H1 (cell line): Measurements from ENCODE around the gene CNIH3. TPM values are rescaled to one million over a fixed set of nuclear protein-coding genes. Genes with fewer than 3 reads are reported as not detected.

Experiments used
- CTCF ChIA-PET: fragments of 300-600 bp; sonication (Branson Sonifier 250); formaldehyde crosslinking; loops from one replicate; lab custom pipeline; 2021; ENCODE audit not compliant: partially characterized antibody; lab: Charles Lee
- POLR2A ChIA-PET: fragments of 300-600 bp; sonication (Branson Sonifier 250); formaldehyde crosslinking; loops from one replicate; lab custom pipeline; 2021; ENCODE audit warnings: inconsistent platforms; ENCODE audit not compliant: partially characterized antibody; lab: Charles Lee
- DNase-seq, 2 experiments: peaks; one replicate each; pipeline versions ENCODE4 v3.0.0 to v3.0.0-alpha.2; 2010 to 2022; ENCODE audit warnings: low spot score in 2 of 2, low read depth in 1 of 2, mixed read lengths in 1 of 2
- FAIRE-seq: peaks from 2 replicates; lab custom pipeline; 2011; peaks lifted over from hg19 to GRCh38; lab: Jason Lieb, UNC
- H2AFZ ChIP-seq: 2 replicates; pipeline ENCODE4 v1.8.1; 2012; ENCODE audit warnings: low read length, inconsistent platforms
- H2AK5ac ChIP-seq: 2 replicates; pipeline ENCODE4 v1.6.1; 2013; ENCODE audit warnings: low read depth, low read length
- H2BK120ac ChIP-seq: replicated peaks from 2 replicates; pipeline ENCODE3; 2013; ENCODE audit warnings: low read depth, low read length, inconsistent platforms
- H2BK12ac ChIP-seq: 2 replicates; pipeline ENCODE4 v1.6.1; 2013; ENCODE audit warnings: low read depth, low read length
- H2BK15ac ChIP-seq: 2 replicates; pipeline ENCODE4 v1.6.1; 2013; ENCODE audit warnings: low read length
- H2BK20ac ChIP-seq: 2 replicates; pipeline ENCODE4 v1.6.1; 2013; ENCODE audit warnings: low read length
- H2BK5ac ChIP-seq: 2 replicates; pipeline ENCODE4 v1.6.1; 2013; ENCODE audit warnings: low read depth, low read length
- H3K14ac ChIP-seq: 2 replicates; pipeline ENCODE4 v1.6.1; 2013; ENCODE audit warnings: inconsistent platforms; ENCODE audit not compliant: insufficient read length
- H3K18ac ChIP-seq: 2 replicates; pipeline ENCODE4 v1.6.1; 2013; ENCODE audit warnings: low read length; ENCODE audit errors: extremely low read depth
- H3K23ac ChIP-seq: 2 replicates; pipeline ENCODE4 v1.6.1; 2013; ENCODE audit warnings: inconsistent platforms; ENCODE audit not compliant: insufficient read length
- H3K23me2 ChIP-seq: 2 replicates; pipeline ENCODE4 v1.6.1; 2013; ENCODE audit warnings: low read depth, low read length
- H3K27ac ChIP-seq: 2 replicates; pipeline ENCODE4 v1.6.1; 2011; ENCODE audit warnings: low read depth, low read length, inconsistent platforms
- H3K27me3 ChIP-seq, 4 experiments: replicated peaks in 1 of 4; 1 replicate in 1 of 4; 2 replicates in 3 of 4; pipeline versions ENCODE4 v1.6.1 to v1.8.1; 2011 to 2013; ENCODE audit warnings: low read length in 3 of 4, mild to moderate bottlenecking in 3 of 4, inconsistent platforms in 2 of 4, mixed read lengths in 2 of 4, moderate library complexity in 1 of 4; ENCODE audit not compliant: control insufficient read depth in 3 of 4, insufficient read depth in 3 of 4; ENCODE audit errors: extremely low read depth in 1 of 4
- H3K36me3 ChIP-seq, 4 experiments: 2 replicates each; pipeline versions ENCODE4 v1.6.1 to v1.8.1; 2011 to 2013; ENCODE audit warnings: mild to moderate bottlenecking in 4 of 4, low read length in 3 of 4, moderate library complexity in 2 of 4, control low read depth in 1 of 4, inconsistent platforms in 1 of 4; ENCODE audit not compliant: insufficient read depth in 4 of 4, control insufficient read depth in 2 of 4
- H3K4ac ChIP-seq: replicated peaks from 2 replicates; pipeline ENCODE3; 2013; ENCODE audit warnings: low read length, low read depth, mixed read lengths, inconsistent platforms; ENCODE audit not compliant: insufficient read length
- H3K4me1 ChIP-seq, 4 experiments: replicated peaks in 1 of 4; 1 replicate in 1 of 4; 2 replicates in 3 of 4; pipeline versions ENCODE4 v1.6.1 to v1.8.1; 2011 to 2013; ENCODE audit warnings: low read length in 3 of 4, inconsistent platforms in 2 of 4, mixed read lengths in 1 of 4; ENCODE audit not compliant: insufficient read depth in 4 of 4, control insufficient read depth in 3 of 4
- H3K4me2 ChIP-seq, 2 experiments: 2 replicates each; pipeline versions ENCODE4 v1.6.1 to v1.8.1; 2011 to 2013; ENCODE audit warnings: low read depth in 2 of 2, low read length in 2 of 2, control low read depth in 1 of 2, inconsistent platforms in 1 of 2, mild to moderate bottlenecking in 1 of 2; ENCODE audit not compliant: insufficient read depth in 1 of 2
- H3K4me3 ChIP-seq, 4 experiments: fragments of 200-600, 300-600 bp in 1 of 4; sonication (generic), shearing (Covaris generic), sonication (Bioruptor Twin) in 1 of 4; 2 replicates each; pipeline versions ENCODE4 v1.5.1 to v1.8.1; 2011 to 2016; ENCODE audit warnings: low read length in 4 of 4, low read depth in 3 of 4, control low read depth in 2 of 4, inconsistent platforms in 2 of 4, mild to moderate bottlenecking in 2 of 4, mixed read lengths in 1 of 4, moderate library complexity in 1 of 4; ENCODE audit not compliant: insufficient read depth in 2 of 4; ENCODE audit errors: extremely low read depth in 1 of 4
- H3K56ac ChIP-seq: replicated peaks from 2 replicates; pipeline ENCODE3; 2013; ENCODE audit warnings: low read depth, mild to moderate bottlenecking, mixed read lengths, low read length, inconsistent platforms; ENCODE audit not compliant: insufficient read length
- H3K79me1 ChIP-seq: 2 replicates; pipeline ENCODE4 v1.6.1; 2013; ENCODE audit warnings: low read depth, low read length, control low read depth
- H3K79me2 ChIP-seq, 2 experiments: 2 replicates each; pipeline versions ENCODE4 v1.6.1 to v1.8.1; 2012 to 2013; ENCODE audit warnings: low read length in 2 of 2, mild to moderate bottlenecking in 2 of 2, inconsistent platforms in 1 of 2; ENCODE audit not compliant: insufficient read depth in 2 of 2, control insufficient read depth in 1 of 2
- H3K9ac ChIP-seq, 4 experiments: replicated peaks in 1 of 4; 1 replicate in 1 of 4; 2 replicates in 3 of 4; pipeline versions ENCODE4 v1.6.1 to v1.8.1; 2011 to 2013; ENCODE audit warnings: low read depth in 3 of 4, low read length in 3 of 4, control low read depth in 2 of 4, mild to moderate bottlenecking in 2 of 4, moderate library complexity in 2 of 4, inconsistent platforms in 1 of 4; ENCODE audit errors: extremely low read depth in 1 of 4
- H3K9me3 ChIP-seq, 2 experiments: 2 replicates each; pipeline versions ENCODE4 v1.6.1 to v1.8.1; 2012 to 2013; ENCODE audit warnings: mild to moderate bottlenecking in 2 of 2, moderate library complexity in 2 of 2, control low read depth in 1 of 2, inconsistent platforms in 1 of 2, low read depth in 1 of 2, low read length in 1 of 2, mixed read lengths in 1 of 2; ENCODE audit not compliant: insufficient read depth in 2 of 2
- H4K20me1 ChIP-seq, 2 experiments: replicated peaks in 1 of 2; 2 replicates each; pipeline versions ENCODE3 to v1.8.1; 2011 to 2013; ENCODE audit warnings: inconsistent platforms in 2 of 2, low read length in 2 of 2, mild to moderate bottlenecking in 1 of 2; ENCODE audit not compliant: insufficient read depth in 2 of 2, control insufficient read depth in 1 of 2
- H4K5ac ChIP-seq: 2 replicates; pipeline ENCODE4 v1.6.1; 2013; ENCODE audit warnings: low read length, low read depth, mixed read lengths, inconsistent platforms; ENCODE audit not compliant: insufficient read length
- H4K8ac ChIP-seq: 2 replicates; pipeline ENCODE4 v1.8.0; 2013; ENCODE audit warnings: mild to moderate bottlenecking, moderate library complexity, low read length, inconsistent platforms; ENCODE audit not compliant: insufficient read depth; ENCODE audit errors: extremely low read depth
- H4K91ac ChIP-seq: replicated peaks from 2 replicates; pipeline ENCODE3; 2013; ENCODE audit warnings: low read length, mixed read lengths, inconsistent platforms; ENCODE audit not compliant: insufficient read length
- PHF8 ChIP-seq: fragments of 200-600 bp; sonication (generic); conservative IDR thresholded peaks from 2 replicates; pipeline ENCODE4 v1.7.1; 2012; ENCODE audit warnings: low read depth, mild to moderate bottlenecking, inconsistent platforms, low read length, moderate library complexity
- polyA plus RNA-seq, 7 experiments: library from polyadenylated mRNA; depleted of rRNA in 3 of 7; stranded (reverse) in 5 of 7; unstranded in 2 of 7; fragments of >200 nt in 5 of 7; fragments of 200-250 nt in 2 of 7; gene quantifications; 1 replicate in 5 of 7; 2 replicates in 1 of 7; 4 replicates in 1 of 7; pipeline versions ENCODE4 v1.2.1 to v1.2.3, GENCODE V29; 2011 to 2013; ENCODE audit warnings: missing spikeins in 2 of 7, mixed read lengths in 2 of 7
- total RNA-seq: library from RNA; stranded (reverse); fragmentation: NEBNext Ultra II Directional; extraction: Animal tissue kit (Norgen Biotek cat#: 25700); gene quantifications from 2 replicates; pipeline ENCODE4 v1.2.1, GENCODE V29; 2021

The CNIH3 gene
- total and polyA plus RNA-seq, 2 of the 8 experiments (the other 6 are each of a cell fraction or from before 2014, with no cell fraction given): 3.7 to 5.6 TPM

- Histone ChIP-seq H3K18ac (no peak overlapping the region), H3K9me3 (no peaks in the 10 kb centered on the region), H2BK12ac (no peak overlapping the region), H2BK120ac (no peak overlapping the region), H4K91ac (no peak overlapping the region), H2AFZ (no peak overlapping the region), H3K23me2 (no peaks in the 10 kb centered on the region), H2BK15ac (no peak overlapping the region), H3K56ac (no peak overlapping the region), H3K27ac (no peak overlapping the region), H4K5ac (no peak overlapping the region), H4K20me1 (no peaks in the 10 kb centered on the region), H3K27me3 (no peaks in the 10 kb centered on the region), H3K9ac (no peak overlapping the region), H3K36me3 (no peaks in the 10 kb centered on the region), H4K8ac (no peak overlapping the region), H3K4me2 (no peak overlapping the region), H3K79me2 (no peaks in the 10 kb centered on the region), H3K14ac (no peak overlapping the region), H3K23ac (no peak overlapping the region), H3K4ac (no peak overlapping the region), H2BK20ac (no peak overlapping the region), H3K79me1 (no peaks in the 10 kb centered on the region), H3K4me1 (peaks cover 0 to 9% (median 6%) of the 10 kb centered on the region in 4 experiments; a peak in 3 of 7 replicates), H2BK5ac (no peak overlapping the region; the same call in 1 of the 2 replicates), H2AK5ac (no peak overlapping the region), H3K4me3 (no peak overlapping the region)
- POLR2A ChIA-PET: no interaction called here
- TF ChIP-seq PHF8: no peak
- no peak for DNase-seq
- CTCF ChIA-PET: interaction anchor here (1.3 to 2.6 kb wide), 3 partner anchors 34 to 81 kb away, joined by 3 to 11 read pairs (median 4); no protein-coding TSS in a partner anchor
- FAIRE-seq: no peak
Observed at GRCh38 chr1:224594851-224595250, 21.3 kb upstream of the CNIH3 start.
